Testis (tissue), 2 donors: ENCODE results near the gene ZNF574.

ENCODE experiments used
- POLR2A ChIP-seq: fragments of 450-650 bp; IDR thresholded peaks from one replicate; pipeline ENCODE4 v1.6.1; 2017; ENCODE audit warnings: antibody characterized with exemption, mild to moderate bottlenecking, moderate library complexity
- TF ChIP-seq, protein P1 (sequence below), 3 experiments: fragments of 450-650 bp in 2 of 3; fragments of 200-600 bp in 1 of 3; sonication (generic) in 1 of 3; IDR thresholded peaks; one replicate each; pipeline ENCODE4 v1.5.1; 2016 to 2019; ENCODE audit warnings: antibody characterized with exemption in 3 of 3, mild to moderate bottlenecking in 2 of 3, moderate library complexity in 1 of 3

- TF ChIP-seq, protein P1, sequence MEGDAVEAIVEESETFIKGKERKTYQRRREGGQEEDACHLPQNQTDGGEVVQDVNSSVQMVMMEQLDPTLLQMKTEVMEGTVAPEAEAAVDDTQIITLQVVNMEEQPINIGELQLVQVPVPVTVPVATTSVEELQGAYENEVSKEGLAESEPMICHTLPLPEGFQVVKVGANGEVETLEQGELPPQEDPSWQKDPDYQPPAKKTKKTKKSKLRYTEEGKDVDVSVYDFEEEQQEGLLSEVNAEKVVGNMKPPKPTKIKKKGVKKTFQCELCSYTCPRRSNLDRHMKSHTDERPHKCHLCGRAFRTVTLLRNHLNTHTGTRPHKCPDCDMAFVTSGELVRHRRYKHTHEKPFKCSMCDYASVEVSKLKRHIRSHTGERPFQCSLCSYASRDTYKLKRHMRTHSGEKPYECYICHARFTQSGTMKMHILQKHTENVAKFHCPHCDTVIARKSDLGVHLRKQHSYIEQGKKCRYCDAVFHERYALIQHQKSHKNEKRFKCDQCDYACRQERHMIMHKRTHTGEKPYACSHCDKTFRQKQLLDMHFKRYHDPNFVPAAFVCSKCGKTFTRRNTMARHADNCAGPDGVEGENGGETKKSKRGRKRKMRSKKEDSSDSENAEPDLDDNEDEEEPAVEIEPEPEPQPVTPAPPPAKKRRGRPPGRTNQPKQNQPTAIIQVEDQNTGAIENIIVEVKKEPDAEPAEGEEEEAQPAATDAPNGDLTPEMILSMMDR (IDR thresholded peaks at IDR 0.05): no peak
- TF ChIP-seq POLR2A: no peak
Measured at GRCh38 chr19:42065051-42065450, 10.9 kb upstream of the ZNF574 start.
